ENCODE results near the gene SLC26A6. TPM values are rescaled to one million over a fixed set of nuclear protein-coding genes. Genes with fewer than 3 reads are reported as not detected.

Gene SLC26A6
- total and polyA plus RNA-seq, 9 donors = 7.9 to 19.1 (median 10.5) TPM

- no peak overlapping the region for H3K4me3 ChIP-seq
- no peaks in the 10 kb centered on the region for H3K36me3 ChIP-seq
- H3K27me3 ChIP-seq = no peaks in the 10 kb centered on the region
- intact Hi-C loops (cut with DNase I) = no loop called here
- no peak for TF ChIP-seq POLR2A (IDR thresholded peaks at IDR 0.05)
- no peak overlapping the region for H3K27ac ChIP-seq
- peaks cover 7% of the 10 kb centered on the region for H3K4me1 ChIP-seq (ENCODE audit: insufficient read depth)
- H3K9me3 ChIP-seq = no peaks in the 10 kb centered on the region
- 90 to 92% (median 91%) methylated on average over 24 of the region's 24 CpGs for WGBS, 3 donors
- DNase-seq = no peak
Observed at GRCh38 chr3:48678566-48679380, 43.5 kb upstream of the SLC26A6 start.

- Histone ChIP-seq H3K27ac (no peak overlapping the region), H3K4me1 (ENCODE audit: insufficient read depth) (no peaks in the 10 kb centered on the region), H3K4me3 (no peak overlapping the region), H3K36me3 (no peaks in the 10 kb centered on the region), H3K27me3 (no peaks in the 10 kb centered on the region), H3K9me3 (no peaks in the 10 kb centered on the region)
- TF ChIP-seq POLR2A (IDR thresholded peaks at IDR 0.05) (no peak), CTCF (IDR thresholded peaks at IDR 0.05) (no peak), EP300 (IDR thresholded peaks at IDR 0.05) (no peak)
- 56 to 71% (median 63%) methylated on average over 4 of the region's 4 CpGs for WGBS, 3 donors
- no peak for DNase-seq
- intact Hi-C loops (cut with DNase I) = no loop called here
Observed at GRCh38 chr3:48678056-48678455, 42.8 kb upstream of the SLC26A6 start.

- Histone ChIP-seq H3K4me1 (ENCODE audit: insufficient read depth) (no peaks in the 10 kb centered on the region), H3K4me3 (no peak overlapping the region), H3K27me3 (no peaks in the 10 kb centered on the region), H3K27ac (no peak overlapping the region), H3K36me3 (no peaks in the 10 kb centered on the region), H3K9me3 (no peaks in the 10 kb centered on the region)
- intact Hi-C loops (cut with DNase I) = no loop called here
- 81 to 87% (median 85%) methylated on average over 9 of the region's 9 CpGs for WGBS, 3 donors
- no peak for TF ChIP-seq POLR2A (IDR thresholded peaks at IDR 0.05)
- TF ChIP-seq EP300 (IDR thresholded peaks at IDR 0.05) = no peak
- no peak for TF ChIP-seq CTCF (IDR thresholded peaks at IDR 0.05)
- no peak for DNase-seq
Observed at GRCh38 chr3:48674505-48674904, 39.2 kb upstream of the SLC26A6 start.

GRCh38 chr3:48672522-48672921 lies 37.3 kb upstream of the SLC26A6 start:
- no peak for TF ChIP-seq POLR2A (IDR thresholded peaks at IDR 0.05)
- TF ChIP-seq CTCF (IDR thresholded peaks at IDR 0.05) = no peak
- TF ChIP-seq EP300 (IDR thresholded peaks at IDR 0.05) = no peak

GRCh38 chr3:48664929-48665328 lies 29.7 kb upstream of the SLC26A6 start:
- H3K27ac ChIP-seq = no peak overlapping the region
- DNase-seq = no peak
- no peaks in the 10 kb centered on the region for H3K27me3 ChIP-seq
- H3K36me3 ChIP-seq = no peaks in the 10 kb centered on the region
- no peaks in the 10 kb centered on the region for H3K9me3 ChIP-seq
- H3K4me3 ChIP-seq = no peak overlapping the region
- no peak for TF ChIP-seq CTCF (IDR thresholded peaks at IDR 0.05)
- TF ChIP-seq EP300 (IDR thresholded peaks at IDR 0.05) = no peak
- no peak for TF ChIP-seq POLR2A (IDR thresholded peaks at IDR 0.05)
- WGBS, 3 donors = 80 to 86% (median 85%) methylated on average over 4 of the region's 4 CpGs
- H3K4me1 ChIP-seq (ENCODE audit: insufficient read depth) = peaks cover 8% of the 10 kb centered on the region
- intact Hi-C loops (cut with DNase I) = no loop called here

More at GRCh38 chr3:48672522-48672921, 37.3 kb upstream of the SLC26A6 start:
- H3K4me1 ChIP-seq (ENCODE audit: insufficient read depth) = no peaks in the 10 kb centered on the region
- no peak overlapping the region for H3K27ac ChIP-seq
- no peak overlapping the region for H3K4me3 ChIP-seq
- intact Hi-C loops (cut with DNase I) = no loop called here
- WGBS, 3 donors = 7 to 11% (median 9%) methylated on average over 1 of the region's 1 CpG
- H3K36me3 ChIP-seq = no peaks in the 10 kb centered on the region
- no peaks in the 10 kb centered on the region for H3K9me3 ChIP-seq
- DNase-seq = no peak
- H3K27me3 ChIP-seq = no peaks in the 10 kb centered on the region

Measured in ovary (tissue), 9 donors.